ENCODE measurements around the gene PGAP3. TPM values are rescaled to one million over a fixed set of nuclear protein-coding genes. Genes with fewer than 3 reads are reported as not detected.

Gene PGAP3
- total RNA-seq, 2 experiments from 2014 or later, result 6.4 to 7.4 TPM

DNA sequence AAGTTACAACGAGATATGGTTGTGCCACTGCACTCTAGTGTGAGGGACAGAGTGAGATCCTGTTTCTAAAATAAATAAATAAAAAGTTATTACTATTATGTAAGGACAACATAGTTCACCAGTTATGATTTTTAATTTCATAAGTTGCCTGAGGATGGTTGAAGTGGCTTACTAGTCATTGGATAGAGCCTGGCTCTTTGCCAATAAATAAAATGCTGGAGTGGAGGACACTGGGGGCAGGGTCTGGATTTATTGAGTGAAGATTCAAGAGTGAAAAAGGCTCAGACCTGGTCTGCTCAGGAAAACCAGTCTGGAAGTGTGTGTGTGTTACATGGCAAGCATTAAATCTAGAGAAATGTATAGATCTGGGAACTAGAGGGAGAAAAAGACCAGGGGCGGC lies 48.8 kb downstream of the PGAP3 start:
- Mint-ChIP-seq H3K4me3 (no peak overlapping the region), H3K27me3 (no peaks in the 10 kb centered on the region), H3K4me1 (ENCODE audit: low read depth) (peaks cover 62% of the 10 kb centered on the region), H3K9me3 (no peaks in the 10 kb centered on the region), H3K27ac (no peak overlapping the region), H3K36me3 (ENCODE audit: low read depth) (peaks cover 5% of the 10 kb centered on the region)
- no peak for TF ChIP-seq CTCF (IDR thresholded peaks at IDR 0.05)
- DNase-seq (no peak), ATAC-seq (no peak)
- intact Hi-C loops (cut with micrococcal nuclease), result loop anchor here (10.0 kb wide), 1 partner anchor 226 kb away; the partner anchor contains the start of genes IKZF3 and ZPBP2
- POLR2A ChIA-PET, result interaction anchor here (0.7 to 1.6 kb wide), 3 partner anchors 17 to 287 kb away, joined by 3 to 5 read pairs (median 3); no protein-coding TSS in a partner anchor
- CTCF ChIA-PET, result interaction anchor here (1.3 to 11.1 kb wide), 5 partner anchors 14 to 115 kb away, joined by 3 to 111 read pairs (median 11); partner anchors contain the start of genes MIEN1, PNMT and PPP1R1B

DNA sequence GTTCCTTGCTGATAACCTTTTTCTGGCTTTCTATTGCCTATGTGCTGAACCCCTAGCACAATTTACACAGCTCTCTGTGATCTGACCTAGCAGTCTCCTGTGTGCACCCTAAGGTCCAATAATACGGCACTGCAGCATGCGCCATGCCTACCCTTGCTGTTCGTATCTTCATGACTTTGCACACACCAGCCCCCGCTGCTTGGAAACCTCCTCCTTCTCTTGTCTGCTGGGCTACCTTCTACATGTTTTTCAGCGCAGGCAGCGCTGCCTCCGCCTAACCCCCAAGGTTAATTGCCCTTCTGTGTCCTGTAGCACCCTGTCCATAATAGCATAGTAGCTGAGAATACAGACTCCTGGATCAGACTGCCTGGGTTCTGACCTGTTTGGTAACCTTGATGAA lies 49.5 kb downstream of the PGAP3 start:
- POLR2A ChIA-PET, result interaction anchor here (1.0 to 1.6 kb wide), 8 partner anchors 13 to 288 kb away, joined by 3 to 5 read pairs (median 4); no protein-coding TSS in a partner anchor

DNA sequence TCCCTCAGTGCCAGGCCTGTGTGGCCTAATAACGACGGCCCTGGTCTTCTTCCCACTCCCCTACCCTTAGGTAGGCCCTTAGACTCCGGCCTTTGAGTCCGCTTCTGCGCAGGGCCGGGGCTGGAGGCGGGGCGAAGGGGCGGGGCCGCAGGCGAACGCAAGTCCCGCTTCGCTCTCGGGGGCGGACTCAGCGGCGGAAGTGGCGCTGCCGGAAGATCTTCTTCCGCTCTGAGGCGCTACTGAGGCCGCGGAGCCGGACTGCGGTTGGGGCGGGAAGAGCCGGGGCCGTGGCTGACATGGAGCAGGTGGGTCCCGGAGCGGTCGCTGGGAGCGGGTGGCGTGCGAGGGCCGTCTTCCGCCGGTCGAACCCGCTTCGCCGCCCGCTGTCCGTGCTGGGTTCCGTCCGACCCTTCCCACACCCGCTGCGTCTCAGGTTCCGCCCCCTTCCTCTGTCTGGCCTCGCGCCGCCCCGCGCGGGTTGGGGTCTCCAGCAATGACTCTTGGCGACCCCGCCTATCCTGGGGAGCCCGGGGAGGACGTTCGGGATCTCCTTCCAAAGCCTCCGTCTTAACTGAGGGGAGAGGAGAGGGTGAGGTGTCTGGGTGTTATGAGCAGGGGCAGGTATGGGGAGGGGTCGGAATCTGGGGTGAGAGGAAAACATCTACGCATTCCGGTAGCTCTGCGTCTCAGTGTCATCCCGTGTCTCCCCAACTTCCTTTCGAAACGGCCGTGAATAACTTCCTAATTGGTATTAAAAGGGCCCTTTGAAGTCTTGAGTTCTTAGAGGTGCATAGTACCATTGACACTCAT lies 50.7 kb downstream of the PGAP3 start, which contains the start of gene STARD3:
Gene STARD3 (plus strand): TSS at position 218 of the 810 bp plus-strand sequence. CDS start 16,388 bp downstream, outside the sequence.
- peaks cover 46% of the 10 kb centered on the region for H3K4me1 Mint-ChIP-seq (ENCODE audit: low read depth)
- ATAC-seq (peak; percentile 93), DNase-seq (peak; percentile 95)
- peak within 1 kb of the TSS; percentile 90 for H3K4me3 Mint-ChIP-seq
- H3K9me3 Mint-ChIP-seq, result no peaks in the 10 kb centered on the region
- ChIA-PET CTCF (interaction anchor here (0.7 to 9.3 kb wide), 7 partner anchors 9 to 93 kb away, joined by 3 to 224 read pairs (median 4); partner anchors contain the start of gene MIEN1), POLR2A (interaction anchor here (0.6 to 1.6 kb wide), 11 partner anchors 11 to 93 kb away, joined by 3 to 5 read pairs (median 4); partner anchors contain the start of gene MIEN1)
- intact Hi-C loops (cut with micrococcal nuclease), result loop anchor here (10.0 kb wide), 1 partner anchor 228 kb away; the partner anchor contains the start of genes IKZF3 and ZPBP2
- no peak for TF ChIP-seq CTCF (IDR thresholded peaks at IDR 0.05)
- H3K27ac Mint-ChIP-seq, result peak within 1 kb of the TSS; percentile 87
- peaks cover 5% of the 10 kb centered on the region for H3K36me3 Mint-ChIP-seq (ENCODE audit: low read depth)
- H3K27me3 Mint-ChIP-seq, result no peaks in the 10 kb centered on the region

More for the DNA sequence above, 49.5 kb downstream of the PGAP3 start:
- peak overlapping the region; percentile 90 for H3K4me3 Mint-ChIP-seq
- no peak for DNase-seq
- CTCF ChIA-PET, result interaction anchor here (0.7 to 9.3 kb wide), 7 partner anchors 10 to 92 kb away, joined by 3 to 224 read pairs (median 7); partner anchors contain the start of genes MIEN1 and PNMT
- no peaks in the 10 kb centered on the region for H3K27me3 Mint-ChIP-seq
- ATAC-seq, result no peak
- H3K27ac Mint-ChIP-seq, result peak overlapping the region; percentile 87
- intact Hi-C loops (cut with micrococcal nuclease), result loop anchor here (10.0 kb wide), 1 partner anchor 226 kb away; the partner anchor contains the start of genes IKZF3 and ZPBP2
- no peak for TF ChIP-seq CTCF (IDR thresholded peaks at IDR 0.05)
- H3K36me3 Mint-ChIP-seq (ENCODE audit: low read depth), result peaks cover 5% of the 10 kb centered on the region
- no peaks in the 10 kb centered on the region for H3K9me3 Mint-ChIP-seq
- peaks cover 56% of the 10 kb centered on the region for H3K4me1 Mint-ChIP-seq (ENCODE audit: low read depth)

DNA sequence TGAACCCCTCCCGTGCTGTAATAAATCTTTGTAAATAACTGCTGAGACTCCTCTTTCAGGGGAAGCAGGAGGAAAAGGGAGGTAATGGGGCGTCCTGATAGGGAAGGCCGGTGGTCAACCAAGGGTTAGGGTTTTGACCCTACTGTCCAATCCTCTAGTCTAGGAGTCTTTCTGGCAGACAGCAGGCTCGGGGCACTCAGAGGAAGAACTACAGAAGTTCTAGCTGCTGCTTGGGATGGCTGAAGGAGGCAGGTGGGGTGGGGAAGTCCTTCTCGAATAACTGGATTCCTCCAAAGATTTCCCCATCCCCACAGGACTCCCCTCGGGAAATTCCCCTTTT lies 51.3 kb downstream of the PGAP3 start:
- ChIA-PET CTCF (interaction anchor here (6.2 to 9.3 kb wide), 2 partner anchors 15 to 16 kb away, joined by 58 to 224 read pairs; no protein-coding TSS in a partner anchor), POLR2A (interaction anchor here (0.6 kb wide), 1 partner anchor 94 kb away, joined by 4 read pairs; the partner anchor contains the start of gene MIEN1)
- Mint-ChIP-seq H3K4me3 (peak overlapping the region; percentile 90), H3K27ac (peak overlapping the region; percentile 87), H3K27me3 (no peaks in the 10 kb centered on the region), H3K9me3 (no peaks in the 10 kb centered on the region), H3K36me3 (ENCODE audit: low read depth) (peaks cover 5% of the 10 kb centered on the region), H3K4me1 (ENCODE audit: low read depth) (peaks cover 40% of the 10 kb centered on the region)
- ATAC-seq (peak; percentile 5), DNase-seq (peak; percentile 27)
- TF ChIP-seq CTCF (IDR thresholded peaks at IDR 0.05), result no peak
- intact Hi-C loops (cut with micrococcal nuclease), result loop anchor here (10.0 kb wide), 1 partner anchor 228 kb away; the partner anchor contains the start of genes IKZF3 and ZPBP2

All from activated CD8-positive, alpha-beta T cell treated with anti-CD3 and anti-CD28 coated beads for 36 hours (primary cell).